NK-92 (cell line): Measurements from ENCODE around the gene MLEC.

Experiments used
- DNase-seq: peaks from one replicate; lab custom pipeline; 2025; ENCODE audit not compliant: unreplicated experiment; lab: John Stamatoyannopoulos, UW

MLEC gene

DNA sequence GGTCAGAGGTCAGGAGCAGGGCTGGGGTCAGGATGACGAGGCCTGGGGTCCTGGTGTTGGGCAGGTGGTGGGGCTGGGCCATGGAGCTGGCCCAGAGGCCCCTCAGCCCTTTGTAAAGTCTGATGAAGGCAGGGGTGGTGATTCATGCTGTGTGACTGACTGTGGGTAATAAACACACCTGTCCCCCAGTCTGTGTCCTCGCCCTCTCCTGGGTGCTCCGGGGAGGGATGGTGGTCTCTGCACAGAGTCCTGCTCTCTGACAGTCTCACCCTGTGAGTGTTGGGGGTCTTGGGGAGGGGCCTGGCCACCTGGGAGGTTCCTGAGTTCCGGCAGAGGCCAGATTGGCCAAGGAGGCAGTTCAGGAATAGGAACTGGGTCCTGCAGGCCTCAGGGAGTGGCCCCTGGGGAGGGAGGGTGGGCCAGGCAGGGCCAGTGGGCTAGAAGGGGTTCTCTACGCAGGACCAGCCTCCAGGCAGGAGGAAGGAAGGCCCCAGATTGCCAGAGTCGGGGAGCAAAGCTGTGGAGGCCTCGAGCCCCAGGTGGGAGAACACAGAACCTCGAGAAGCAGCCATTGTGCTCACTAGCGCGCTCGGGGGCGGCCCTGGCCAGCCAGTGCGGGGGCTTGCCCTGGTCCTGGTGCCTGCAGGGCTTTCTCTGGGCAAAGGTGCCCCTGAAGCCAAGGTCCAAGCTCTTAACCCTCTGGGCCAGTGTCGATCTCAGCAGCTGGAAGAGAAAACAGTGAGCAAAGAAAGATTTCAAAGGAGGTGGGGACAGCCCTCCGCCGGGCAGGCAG, 53.1 kb downstream of the MLEC start:
- no peak for DNase-seq

GRCh38 chr12:120740871-120741270, 53.9 kb downstream of the MLEC start:
- DNase-seq: no peak

DNA sequence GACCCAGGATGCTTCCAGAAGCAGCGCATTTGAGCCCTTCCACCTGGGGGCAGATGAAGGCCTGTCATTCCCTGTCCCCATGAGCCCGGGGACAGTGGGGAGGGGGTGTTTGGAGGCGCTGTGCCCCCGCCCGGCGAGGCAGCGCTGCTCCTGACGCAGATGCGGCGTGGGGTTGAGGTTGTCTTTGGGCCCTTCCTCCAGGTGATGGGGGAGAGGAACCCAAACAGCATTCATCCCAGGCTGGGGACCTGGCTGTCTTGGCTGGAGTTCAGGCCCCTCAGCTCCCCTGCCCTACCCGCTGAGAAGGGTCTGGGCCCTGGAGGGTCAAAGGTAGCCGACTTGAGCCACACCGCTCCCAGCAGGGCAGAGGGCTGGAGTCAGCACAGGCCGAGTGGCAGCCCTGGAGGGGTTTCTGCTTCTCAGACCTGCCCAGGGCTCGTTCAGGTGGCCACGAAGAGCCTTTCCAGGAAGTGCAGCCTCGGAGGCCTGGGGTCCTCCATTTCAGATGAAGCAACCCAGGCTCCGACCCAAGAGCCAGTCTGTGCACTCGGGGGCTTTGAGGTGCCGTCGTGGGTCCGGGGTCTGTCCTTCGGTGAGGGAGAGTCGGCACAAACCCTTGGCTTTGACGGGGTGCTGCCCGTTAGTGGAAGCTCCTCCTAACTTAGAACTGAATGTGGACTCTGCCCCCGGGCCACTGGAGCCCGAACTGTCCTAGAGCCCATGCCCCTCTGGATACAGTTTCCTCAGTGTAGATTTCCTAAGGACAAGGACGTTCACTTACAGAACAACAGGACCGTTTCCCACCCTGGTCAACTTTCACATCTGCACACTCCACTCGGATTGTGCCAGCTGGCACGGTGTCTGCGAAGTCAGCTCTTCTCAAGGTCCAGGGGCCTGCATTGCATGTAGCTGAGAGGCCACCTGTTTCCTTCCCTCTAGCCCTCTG, 54.8 kb downstream of the MLEC start:
- no peak for DNase-seq

- no peak for DNase-seq
Measured at GRCh38 chr12:120744922-120745493, 58.1 kb downstream of the MLEC start.

GRCh38 chr12:120748242-120748641, 61.3 kb downstream of the MLEC start:
- DNase-seq: no peak

DNA sequence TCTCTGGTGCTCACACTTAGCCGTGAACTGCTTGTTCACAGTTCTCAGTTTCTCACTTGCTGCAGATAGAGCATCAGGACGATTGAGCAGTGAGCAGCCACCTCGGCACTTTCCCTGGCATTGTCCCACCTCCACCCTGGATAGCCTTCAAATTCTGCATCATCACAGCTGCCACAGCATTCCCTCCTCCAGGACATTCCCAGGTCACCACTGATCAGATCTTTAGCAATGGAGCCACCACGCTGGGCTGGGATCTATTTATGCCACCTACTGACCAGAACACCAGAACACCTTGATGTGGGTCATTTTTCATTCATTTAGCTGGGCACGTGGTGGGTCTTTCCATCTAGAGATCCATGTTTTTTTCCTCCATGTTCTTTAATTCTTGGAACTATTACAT, 62.3 kb downstream of the MLEC start:
- DNase-seq: no peak

DNA sequence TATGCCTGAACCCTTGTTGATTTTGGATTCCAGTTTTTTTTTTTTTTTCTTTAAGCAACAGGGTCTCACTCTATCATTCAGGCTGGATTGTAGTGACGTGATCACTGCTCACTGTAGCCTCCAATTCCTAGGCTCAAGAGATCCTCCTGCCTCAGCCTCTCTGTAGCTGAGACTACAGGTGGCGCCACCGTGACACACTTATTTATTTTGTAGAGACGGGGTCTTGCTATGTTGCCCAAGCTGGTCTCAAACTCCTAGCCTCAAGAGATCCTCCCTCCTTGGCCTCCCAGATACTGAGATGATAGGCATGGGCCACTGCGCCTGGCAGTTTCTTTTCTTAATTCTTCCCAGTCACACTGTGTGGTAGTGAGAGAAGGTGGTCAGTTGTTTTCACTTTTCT, 63.9 kb downstream of the MLEC start:
- no peak for DNase-seq

GRCh38 chr12:120751389-120751788, 64.4 kb downstream of the MLEC start:
- no peak for DNase-seq
